Neural cell (in vitro differentiated cells): Measurements from ENCODE around the gene EDIL3. TPM values are rescaled to one million over a fixed set of nuclear protein-coding genes. Genes with fewer than 3 reads are reported as not detected.

Experiments
- H2AFZ ChIP-seq: fragments of 200-600, 300-800 bp; sonication (generic), shearing (Covaris generic); 2 replicates; pipeline ENCODE4 v1.6.0; 2014; ENCODE audit warnings: low read depth, mild to moderate bottlenecking, antibody characterized with exemption, low read length, moderate library complexity
- H3F3A ChIP-seq: fragments of 200-600 bp; shearing (Covaris generic); 2 replicates; pipeline ENCODE4 v1.6.1; 2016; ENCODE audit warnings: mild to moderate bottlenecking, moderate library complexity, mixed read lengths, antibody characterized with exemption, low read length; ENCODE audit not compliant: insufficient read depth, poor library complexity, severe bottlenecking
- H3K27ac ChIP-seq: fragments of 200-600, 300-800 bp; sonication (generic), shearing (Covaris generic); 2 replicates; pipeline ENCODE4 v1.5.1; 2014; ENCODE audit warnings: mild to moderate bottlenecking, low read length, moderate library complexity
- H3K27me3 ChIP-seq: fragments of 300-800, 200-600 bp; sonication (generic), shearing (Covaris generic); 2 replicates; pipeline ENCODE4 v1.6.0; 2014; ENCODE audit warnings: mild to moderate bottlenecking, low read depth, low read length, moderate library complexity; ENCODE audit not compliant: insufficient read depth
- H3K36me3 ChIP-seq: fragments of 300-800, 200-600 bp; sonication (generic), shearing (Covaris generic); 2 replicates; pipeline ENCODE4 v1.5.1; 2014; ENCODE audit warnings: mild to moderate bottlenecking, antibody characterized with exemption, low read length, moderate library complexity; ENCODE audit not compliant: insufficient read depth
- H3K4me2 ChIP-seq: fragments of 300-800, 200-600 bp; sonication (generic), shearing (Covaris generic); 2 replicates; pipeline ENCODE4 v1.6.0; 2014; ENCODE audit warnings: mild to moderate bottlenecking, low read length
- H3K4me3 ChIP-seq: fragments of 300-800, 200-600 bp; sonication (generic), shearing (Covaris generic); 2 replicates; pipeline ENCODE4 v1.5.1; 2014; ENCODE audit warnings: mild to moderate bottlenecking, low read length, moderate library complexity
- H3K79me2 ChIP-seq: fragments of 200-600 bp; shearing (Covaris generic); replicated peaks from 2 replicates; pipeline ENCODE4 v1.6.0; 2014; ENCODE audit warnings: mild to moderate bottlenecking, low read length, moderate library complexity; ENCODE audit not compliant: insufficient read depth
- H3K9ac ChIP-seq: fragments of 300-800, 200-600 bp; sonication (generic), shearing (Covaris generic); 2 replicates; pipeline ENCODE4 v1.6.1; 2016; ENCODE audit warnings: mild to moderate bottlenecking, low read length, mixed read lengths
- H3K9me2 ChIP-seq: fragments of 200-600 bp; shearing (Covaris generic); 2 replicates; pipeline ENCODE4 v1.6.1; 2016; ENCODE audit warnings: mild to moderate bottlenecking, low read length, mixed read lengths; ENCODE audit not compliant: insufficient read depth
- H3K9me3 ChIP-seq: fragments of 200-600, 300-800 bp; sonication (generic), shearing (Covaris generic); 2 replicates; pipeline ENCODE4 v1.6.1; 2016; ENCODE audit warnings: mild to moderate bottlenecking, mixed run types, low read length, moderate library complexity, mixed read lengths
- H4K20me1 ChIP-seq: fragments of 200-600 bp; shearing (Covaris generic); 2 replicates; pipeline ENCODE4 v1.6.1; 2016; ENCODE audit warnings: mild to moderate bottlenecking, mixed run types; ENCODE audit not compliant: insufficient read depth
- EP300 ChIP-seq: fragments of 450-650 bp; conservative IDR thresholded peaks from 2 replicates; pipeline ENCODE4 v1.6.1; 2014; ENCODE audit warnings: antibody characterized with exemption, mild to moderate bottlenecking, moderate library complexity; ENCODE audit not compliant: poor library complexity, severe bottlenecking
- EZH2 ChIP-seq: fragments of 200-600, 300-800 bp; shearing (Covaris generic), sonication (generic); IDR thresholded peaks from 2 replicates; pipeline ENCODE4 v1.6.1; 2014; ENCODE audit warnings: antibody characterized with exemption, low read length, borderline replicate concordance, mild to moderate bottlenecking; ENCODE audit not compliant: insufficient read depth, poor library complexity, severe bottlenecking
- MXI1 ChIP-seq: fragments of 450-650 bp; conservative IDR thresholded peaks from 2 replicates; pipeline ENCODE4 v1.6.1; 2014; ENCODE audit warnings: antibody characterized with exemption, mild to moderate bottlenecking; ENCODE audit not compliant: poor library complexity, severe bottlenecking
- POLR2AphosphoS5 ChIP-seq: IDR thresholded peaks from 2 replicates; pipeline ENCODE4 v1.6.1; 2012
- RAD21 ChIP-seq: fragments of 450-650 bp; conservative IDR thresholded peaks from 2 replicates; pipeline ENCODE4 v1.6.1; 2014; ENCODE audit warnings: antibody characterized with exemption, mild to moderate bottlenecking, moderate library complexity
- REST ChIP-seq: IDR thresholded peaks from 2 replicates; pipeline ENCODE4 v1.6.1; 2012; ENCODE audit warnings: borderline replicate concordance
- SMC3 ChIP-seq: fragments of 450-650 bp; conservative IDR thresholded peaks from 2 replicates; pipeline ENCODE4 v1.6.1; 2014; ENCODE audit warnings: antibody characterized with exemption, mild to moderate bottlenecking, moderate library complexity; ENCODE audit not compliant: poor library complexity
- TAF1 ChIP-seq: IDR thresholded peaks from 2 replicates; pipeline ENCODE4 v1.6.1; 2012; ENCODE audit warnings: low read depth
- polyA plus RNA-seq: library from polyadenylated mRNA; depleted of rRNA; stranded (reverse); fragments of >200 nt; gene quantifications from 2 replicates; pipeline ENCODE4 v1.2.3, GENCODE V29; 2014
- TF ChIP-seq, protein P1 (sequence below): fragments of 450-650 bp; IDR thresholded peaks from 2 replicates; pipeline ENCODE4 v1.5.1; 2014; ENCODE audit warnings: antibody characterized with exemption, mild to moderate bottlenecking, moderate library complexity; ENCODE audit not compliant: poor library complexity, severe bottlenecking

EDIL3 gene
- polyA plus RNA-seq, 1 donor from 2014 or later: 6.1 TPM

- no peaks in the 10 kb centered on the region for H3K9me2 ChIP-seq
- no peak overlapping the region for H2AFZ ChIP-seq
- H3K4me3 ChIP-seq: no peak overlapping the region
- H3K36me3 ChIP-seq: no peaks in the 10 kb centered on the region
- no peak overlapping the region for H3K27ac ChIP-seq
- H3K79me2 ChIP-seq: no peaks in the 10 kb centered on the region
- no peaks in the 10 kb centered on the region for H3K27me3 ChIP-seq
- no peaks in the 10 kb centered on the region for H3F3A ChIP-seq
- H3K9me3 ChIP-seq: no peaks in the 10 kb centered on the region
- no peak overlapping the region for H3K4me2 ChIP-seq
- no peak overlapping the region for H3K9ac ChIP-seq
- no peak for TF ChIP-seq EP300
- H4K20me1 ChIP-seq: no peaks in the 10 kb centered on the region
Observed at GRCh38 chr5:84403773-84404172, 19.1 kb upstream of the EDIL3 start.

- no peaks in the 10 kb centered on the region for H3K36me3 ChIP-seq
- no peak overlapping the region for H3K27ac ChIP-seq
- H4K20me1 ChIP-seq: no peaks in the 10 kb centered on the region
- TF ChIP-seq REST: no peak
- no peak for TF ChIP-seq TAF1
- TF ChIP-seq POLR2AphosphoS5: peak; percentile 83
- TF ChIP-seq, protein P1, sequence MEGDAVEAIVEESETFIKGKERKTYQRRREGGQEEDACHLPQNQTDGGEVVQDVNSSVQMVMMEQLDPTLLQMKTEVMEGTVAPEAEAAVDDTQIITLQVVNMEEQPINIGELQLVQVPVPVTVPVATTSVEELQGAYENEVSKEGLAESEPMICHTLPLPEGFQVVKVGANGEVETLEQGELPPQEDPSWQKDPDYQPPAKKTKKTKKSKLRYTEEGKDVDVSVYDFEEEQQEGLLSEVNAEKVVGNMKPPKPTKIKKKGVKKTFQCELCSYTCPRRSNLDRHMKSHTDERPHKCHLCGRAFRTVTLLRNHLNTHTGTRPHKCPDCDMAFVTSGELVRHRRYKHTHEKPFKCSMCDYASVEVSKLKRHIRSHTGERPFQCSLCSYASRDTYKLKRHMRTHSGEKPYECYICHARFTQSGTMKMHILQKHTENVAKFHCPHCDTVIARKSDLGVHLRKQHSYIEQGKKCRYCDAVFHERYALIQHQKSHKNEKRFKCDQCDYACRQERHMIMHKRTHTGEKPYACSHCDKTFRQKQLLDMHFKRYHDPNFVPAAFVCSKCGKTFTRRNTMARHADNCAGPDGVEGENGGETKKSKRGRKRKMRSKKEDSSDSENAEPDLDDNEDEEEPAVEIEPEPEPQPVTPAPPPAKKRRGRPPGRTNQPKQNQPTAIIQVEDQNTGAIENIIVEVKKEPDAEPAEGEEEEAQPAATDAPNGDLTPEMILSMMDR: no peak
- peak; percentile 92 for TF ChIP-seq EP300
- no peaks in the 10 kb centered on the region for H3F3A ChIP-seq
- H2AFZ ChIP-seq: no peak overlapping the region
- H3K4me2 ChIP-seq: no peak overlapping the region
- H3K4me3 ChIP-seq: no peak overlapping the region
- H3K9me3 ChIP-seq: no peaks in the 10 kb centered on the region
- no peaks in the 10 kb centered on the region for H3K79me2 ChIP-seq
- H3K27me3 ChIP-seq: no peaks in the 10 kb centered on the region
- no peak overlapping the region for H3K9ac ChIP-seq
- no peaks in the 10 kb centered on the region for H3K9me2 ChIP-seq
Observed at GRCh38 chr5:84397385-84397784, 12.7 kb upstream of the EDIL3 start.

DNA sequence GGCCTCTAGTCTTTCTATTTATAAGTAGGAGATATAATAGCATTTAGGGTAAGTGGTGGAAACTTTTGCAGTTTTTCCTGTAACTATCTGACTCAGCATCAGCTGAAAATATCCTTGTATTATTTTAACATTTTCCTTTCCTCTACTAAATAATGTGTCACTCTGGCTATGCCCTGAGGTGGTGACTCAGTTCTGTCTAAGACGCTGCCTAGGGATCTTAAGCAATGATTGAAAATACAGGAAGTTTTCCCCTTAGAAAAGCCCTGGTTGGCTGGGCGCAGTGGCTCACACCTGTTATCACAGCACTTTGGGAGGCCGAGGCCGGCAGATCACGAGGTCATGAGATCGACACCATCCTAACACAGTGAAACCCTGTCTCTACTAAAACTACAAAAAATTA lies 9.3 kb upstream of the EDIL3 start:
- H3K4me2 ChIP-seq: no peak overlapping the region
- H3K4me3 ChIP-seq: no peak overlapping the region
- no peak overlapping the region for H2AFZ ChIP-seq
- no peaks in the 10 kb centered on the region for H3K36me3 ChIP-seq
- H3K9ac ChIP-seq: no peak overlapping the region
- no peaks in the 10 kb centered on the region for H4K20me1 ChIP-seq
- no peak overlapping the region for H3K27ac ChIP-seq
- TF ChIP-seq SMC3 (no peak), EP300 (no peak), RAD21 (no peak), EZH2 (no peak), REST (no peak), TAF1 (no peak), POLR2AphosphoS5 (no peak), MXI1 (no peak)
- TF ChIP-seq, protein P1: no peak
- no peaks in the 10 kb centered on the region for H3F3A ChIP-seq
- no peaks in the 10 kb centered on the region for H3K9me2 ChIP-seq
- H3K9me3 ChIP-seq: no peaks in the 10 kb centered on the region
- no peaks in the 10 kb centered on the region for H3K79me2 ChIP-seq
- H3K27me3 ChIP-seq: no peaks in the 10 kb centered on the region
